Keratinocyte (primary cell): ENCODE data around the gene WDR45B. TPM values are rescaled to one million over a fixed set of nuclear protein-coding genes. Genes with fewer than 3 reads are reported as not detected.

Experiments
- DNase-seq: peaks from one replicate; pipeline ENCODE4 v3.0.0-alpha.2; 2011; ENCODE audit warnings: low read depth, missing footprints, low spot score
- FAIRE-seq: peaks from 2 replicates; lab custom pipeline; 2011; peaks lifted over from hg19 to GRCh38; lab: Jason Lieb, UNC
- H2AFZ ChIP-seq: 2 replicates; pipeline ENCODE4 v1.6.0; 2012; ENCODE audit warnings: low read length, control low read depth, inconsistent platforms; ENCODE audit not compliant: control insufficient read depth
- H3K27ac ChIP-seq: 2 replicates; pipeline ENCODE4 v1.5.1; 2011; ENCODE audit warnings: low read length; ENCODE audit not compliant: control insufficient read depth, insufficient read depth
- H3K27me3 ChIP-seq: 3 replicates; pipeline ENCODE4 v1.6.0; 2011; ENCODE audit warnings: low read length; ENCODE audit not compliant: control insufficient read depth, insufficient read depth; ENCODE audit errors: extremely low read depth
- H3K36me3 ChIP-seq, 2 experiments: 2 replicates in 1 of 2; 3 replicates in 1 of 2; pipeline ENCODE4 v1.5.1; 2011; ENCODE audit warnings: low read length in 2 of 2, mild to moderate bottlenecking in 1 of 2; ENCODE audit not compliant: control insufficient read depth in 2 of 2, insufficient read depth in 2 of 2; ENCODE audit errors: extremely low read depth in 1 of 2
- H3K4me1 ChIP-seq: 3 replicates; pipeline ENCODE4 v1.5.1; 2011; ENCODE audit warnings: low read length; ENCODE audit not compliant: control insufficient read depth, insufficient read depth; ENCODE audit errors: extremely low read depth
- H3K4me2 ChIP-seq: 3 replicates; pipeline ENCODE4 v1.6.0; 2011; ENCODE audit warnings: low read depth, low read length; ENCODE audit not compliant: control insufficient read depth, insufficient read depth; ENCODE audit errors: extremely low read depth
- H3K4me3 ChIP-seq, 3 experiments: fragments of 200-600 bp in 1 of 3; sonication (generic) in 1 of 3; 2 replicates in 2 of 3; 3 replicates in 1 of 3; pipeline ENCODE4 v1.5.1; 2011 to 2016; ENCODE audit warnings: low read length in 3 of 3, mild to moderate bottlenecking in 3 of 3, control low read depth in 2 of 3, inconsistent platforms in 1 of 3, low read depth in 1 of 3, mixed read lengths in 1 of 3, mixed run types in 1 of 3, moderate library complexity in 1 of 3; ENCODE audit not compliant: control insufficient read depth in 2 of 3, insufficient read depth in 2 of 3; ENCODE audit errors: extremely low read depth in 1 of 3
- H3K79me2 ChIP-seq: 2 replicates; pipeline ENCODE4 v1.6.0; 2012; ENCODE audit warnings: low read length; ENCODE audit not compliant: control insufficient read depth, insufficient read depth
- H3K9ac ChIP-seq: 3 replicates; pipeline ENCODE4 v1.6.0; 2011; ENCODE audit warnings: low read length; ENCODE audit not compliant: control insufficient read depth, insufficient read depth; ENCODE audit errors: extremely low read depth
- H3K9me1 ChIP-seq: 3 replicates; pipeline ENCODE4 v1.6.0; 2011; ENCODE audit warnings: low read length; ENCODE audit not compliant: control insufficient read depth, insufficient read depth; ENCODE audit errors: extremely low read depth
- H3K9me3 ChIP-seq: 2 replicates; pipeline ENCODE4 v1.5.1; 2012; ENCODE audit warnings: low read depth, low read length; ENCODE audit not compliant: control insufficient read depth
- H4K20me1 ChIP-seq: 3 replicates; pipeline ENCODE4 v1.6.0; 2011; ENCODE audit warnings: low read length; ENCODE audit not compliant: control insufficient read depth, insufficient read depth; ENCODE audit errors: extremely low read depth
- CTCF ChIP-seq, 3 experiments: IDR thresholded peaks in 1 of 3; conservative IDR thresholded peaks in 1 of 3; optimal IDR thresholded peaks in 1 of 3; 2 replicates in 2 of 3; 3 replicates in 1 of 3; pipeline versions ENCODE3 to v1.5.1; 2011; ENCODE audit warnings: low read length in 3 of 3, mild to moderate bottlenecking in 3 of 3, moderate library complexity in 2 of 3, control low read depth in 1 of 3, inconsistent platforms in 1 of 3; ENCODE audit not compliant: insufficient read depth in 2 of 3; ENCODE audit errors: extremely low read depth in 1 of 3
- EZH2 ChIP-seq: IDR thresholded peaks from one replicate; pipeline ENCODE4 v1.6.1; 2012; ENCODE audit warnings: inconsistent platforms, mild to moderate bottlenecking, low read length, moderate library complexity
- dilution Hi-C: fragments of 300-500 bp; cut with MboI; formaldehyde crosslinking; loops from one replicate; pipeline ENCODE4 v1.7.0; 2020; ENCODE audit warnings: low sequenced_read_pairs; ENCODE audit not compliant: extremely low pct_ligation_motif_present
- polyA plus RNA-seq, 5 experiments: library from polyadenylated mRNA; depleted of rRNA in 3 of 5; stranded (reverse) in 3 of 5; stranded (forward) in 1 of 5; unstranded in 1 of 5; fragments of >200 nt; gene quantifications; 1 replicate in 1 of 5; 2 replicates in 3 of 5; 3 replicates in 1 of 5; pipeline versions ENCODE4 v1.2.1 to v1.2.3, GENCODE V29; 2011 to 2012; ENCODE audit warnings: missing spikeins in 2 of 5, low read depth in 1 of 5, low replicate concordance in 1 of 5

The WDR45B gene
- polyA plus RNA-seq, 1 donor (not counting 4 experiments of a cell fraction or from before 2014, with no cell fraction given) = 77.2 TPM

- Histone ChIP-seq H4K20me1 (no peaks in the 10 kb centered on the region), H3K9ac (peak overlapping the region; percentile 34), H3K4me3 (no peak overlapping the region), H3K27ac (no peak overlapping the region), H3K9me3 (no peaks in the 10 kb centered on the region), H3K9me1 (no peaks in the 10 kb centered on the region), H3K36me3 (peaks cover 0 to 5% of the 10 kb centered on the region in 2 experiments), H3K4me2 (peak overlapping the region; percentile 55), H3K27me3 (no peaks in the 10 kb centered on the region), H3K4me1 (peaks cover 11% of the 10 kb centered on the region), H3K79me2 (peaks cover 2% of the 10 kb centered on the region), H2AFZ (peak overlapping the region; percentile 31)
- TF ChIP-seq EZH2 = no peak
- TF ChIP-seq CTCF (optimal IDR thresholded peaks at IDR 0.05 in 1 of 3, IDR thresholded peaks at IDR 0.05 in 1 of 3, conservative IDR thresholded peaks at IDR 0.05 in 1 of 3; ENCODE audit: extremely low read depth in 1 of 3, insufficient read depth in 2 of 3, low read length in 3 of 3) = no peak
- DNase-seq (no peak), FAIRE-seq (no peak)
- dilution Hi-C loops = no loop called here
These were observed 38.4 kb upstream of the WDR45B start for GRCh38 chr17:82686366-82687324.

GRCh38 chr17:82685291-82685690 is 37.0 kb upstream of the WDR45B start:
- H3K36me3 ChIP-seq = no peaks in the 10 kb centered on the region
- dilution Hi-C loops = no loop called here
- no peak overlapping the region for H2AFZ ChIP-seq
- no peak for DNase-seq
- no peak overlapping the region for H3K27ac ChIP-seq
- H3K4me2 ChIP-seq = no peak overlapping the region
- peaks cover 11% of the 10 kb centered on the region for H3K4me1 ChIP-seq
- FAIRE-seq = no peak
- H3K27me3 ChIP-seq = no peaks in the 10 kb centered on the region
- no peak for TF ChIP-seq EZH2
- TF ChIP-seq CTCF (optimal IDR thresholded peaks at IDR 0.05 in 1 of 3, IDR thresholded peaks at IDR 0.05 in 1 of 3, conservative IDR thresholded peaks at IDR 0.05 in 1 of 3; ENCODE audit: extremely low read depth in 1 of 3, insufficient read depth in 2 of 3, low read length in 3 of 3) = no peak
- no peaks in the 10 kb centered on the region for H4K20me1 ChIP-seq
- H3K9me1 ChIP-seq = no peaks in the 10 kb centered on the region
- H3K4me3 ChIP-seq = no peak overlapping the region
- H3K9me3 ChIP-seq = no peaks in the 10 kb centered on the region
- H3K9ac ChIP-seq = no peak overlapping the region
- peaks cover 2% of the 10 kb centered on the region for H3K79me2 ChIP-seq
